UCSD-AML1 (cell line): Measurements from ENCODE around the gene DIP2C.

Source experiments
- DNase-seq: peaks from one replicate; lab custom pipeline; 2025; ENCODE audit not compliant: unreplicated experiment; lab: John Stamatoyannopoulos, UW

Gene DIP2C

DNA sequence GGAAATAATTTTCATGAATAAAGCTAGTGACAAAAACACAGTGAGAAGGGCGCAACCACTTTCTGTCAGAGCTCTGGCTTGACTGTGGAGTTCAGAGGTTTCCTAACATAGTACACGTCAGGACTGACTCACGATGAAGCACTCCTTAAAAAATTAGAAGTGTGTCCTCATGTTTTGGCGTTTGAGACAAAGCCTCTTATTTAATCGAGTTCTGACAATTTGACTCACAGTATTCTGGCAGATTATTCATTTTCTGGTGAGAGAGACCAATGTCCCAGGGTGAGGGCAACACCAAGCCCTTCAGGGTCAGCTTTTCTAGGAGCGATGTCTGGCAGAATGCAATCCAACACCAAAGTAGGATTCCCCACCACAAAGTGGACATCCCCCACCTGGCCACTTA is 108.7 kb downstream of the DIP2C start:
- no peak for DNase-seq

DNA sequence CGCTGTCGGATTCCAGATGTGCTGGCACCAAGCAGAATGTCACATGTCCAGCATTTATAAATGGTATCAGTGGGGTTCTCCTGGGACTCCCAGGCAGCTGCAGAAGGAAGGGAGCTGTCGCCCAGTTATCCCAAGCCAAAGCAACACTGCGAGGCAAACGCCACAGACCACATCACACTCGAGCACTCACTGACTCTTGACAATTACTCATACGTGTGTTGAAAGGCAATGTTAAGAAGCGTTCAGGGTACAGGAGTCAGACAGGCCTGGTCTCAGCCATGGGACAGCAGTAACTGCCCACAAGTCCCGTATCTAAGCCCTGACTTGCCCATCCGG is 113.4 kb downstream of the DIP2C start:
- no peak for DNase-seq

DNA sequence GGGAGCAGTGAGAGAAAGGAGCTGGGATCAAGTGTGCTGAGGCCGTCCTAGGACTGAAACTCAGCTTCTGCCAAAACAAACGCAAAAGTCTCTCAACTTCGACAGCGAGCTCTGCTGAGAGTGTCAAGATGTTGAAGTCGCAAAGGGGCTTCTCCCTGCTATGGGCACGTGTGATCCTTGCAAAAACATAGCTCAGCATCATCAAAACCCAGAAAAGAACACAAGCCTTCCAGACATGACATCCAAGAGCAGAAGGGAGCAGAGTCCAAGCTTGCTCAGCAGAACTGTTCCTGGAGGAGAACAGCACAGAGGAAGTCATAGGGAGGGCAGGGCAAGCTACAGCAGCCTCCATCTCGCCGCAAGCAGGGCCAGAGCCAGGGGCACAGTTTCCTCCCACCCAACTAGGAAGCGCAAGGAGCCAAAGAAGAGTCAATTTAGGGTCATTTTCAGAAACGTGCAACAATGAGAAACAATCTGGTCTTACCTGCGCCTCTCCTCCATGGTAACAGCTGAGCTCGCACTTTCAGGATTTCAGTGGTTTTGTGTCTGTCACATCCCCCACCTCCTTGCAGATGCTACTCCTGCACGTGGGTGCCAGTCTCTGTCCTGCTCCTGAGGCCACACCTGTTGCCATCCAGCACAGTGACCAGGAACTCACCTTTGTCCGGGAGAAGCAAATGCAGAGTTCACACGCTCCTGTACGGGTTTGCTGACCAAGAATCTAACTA is 113.9 kb downstream of the DIP2C start:
- no peak for DNase-seq

DNA sequence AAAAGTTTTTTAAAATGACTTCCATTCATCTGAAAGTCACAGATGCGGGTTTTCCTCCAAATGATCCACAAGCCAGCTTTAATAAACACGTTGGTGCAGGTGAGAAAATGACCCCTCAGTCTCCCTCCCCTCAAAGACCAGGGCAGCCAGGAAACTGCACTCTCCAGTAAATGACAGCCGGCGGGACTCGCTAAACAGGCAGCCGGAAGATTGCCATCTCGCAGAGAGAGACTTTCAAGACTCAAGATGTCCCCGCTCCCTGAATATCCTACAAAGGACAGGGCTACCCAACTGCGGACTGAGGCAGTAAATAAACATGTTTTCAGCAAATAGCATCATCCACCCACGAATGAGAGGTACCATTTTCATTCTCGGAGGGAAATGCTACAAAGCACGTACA is 116.8 kb downstream of the DIP2C start:
- DNase-seq, result no peak

DNA sequence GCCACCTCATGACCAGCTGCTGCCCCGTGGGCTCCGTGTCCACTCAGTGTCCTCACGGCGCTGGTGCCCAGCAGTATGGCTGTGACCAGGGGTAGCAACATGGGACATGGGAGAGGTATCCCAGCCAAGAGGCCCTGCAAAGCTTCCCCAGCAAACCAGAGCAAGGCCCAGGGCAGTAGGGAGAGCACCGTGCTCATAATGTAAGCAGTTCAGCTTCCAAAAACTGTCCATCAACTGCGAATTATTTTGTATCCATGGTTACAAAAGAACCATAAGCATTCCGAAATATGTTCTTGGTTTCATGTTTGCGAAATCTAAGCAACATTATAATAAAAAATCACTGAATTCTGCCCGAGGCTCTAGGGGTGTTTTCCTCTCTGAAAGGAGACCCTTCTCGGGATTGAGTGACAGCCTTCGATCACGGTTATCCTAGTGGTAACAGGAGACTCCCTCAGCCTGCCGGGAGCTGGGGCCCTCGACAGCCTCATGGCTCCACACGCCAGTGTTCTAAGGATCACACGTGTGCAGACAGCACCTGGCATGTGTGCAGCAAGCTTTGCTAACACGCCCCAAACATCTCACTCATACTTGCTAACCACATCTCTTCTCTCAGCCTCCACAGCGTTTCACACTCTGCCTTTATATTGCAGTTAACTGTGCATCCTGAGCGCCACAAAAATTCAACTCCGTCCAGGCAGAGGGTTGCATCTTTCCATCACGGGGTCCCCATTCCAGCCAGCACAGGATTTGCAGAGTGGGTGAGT is 117.6 kb downstream of the DIP2C start:
- no peak for DNase-seq

DNA sequence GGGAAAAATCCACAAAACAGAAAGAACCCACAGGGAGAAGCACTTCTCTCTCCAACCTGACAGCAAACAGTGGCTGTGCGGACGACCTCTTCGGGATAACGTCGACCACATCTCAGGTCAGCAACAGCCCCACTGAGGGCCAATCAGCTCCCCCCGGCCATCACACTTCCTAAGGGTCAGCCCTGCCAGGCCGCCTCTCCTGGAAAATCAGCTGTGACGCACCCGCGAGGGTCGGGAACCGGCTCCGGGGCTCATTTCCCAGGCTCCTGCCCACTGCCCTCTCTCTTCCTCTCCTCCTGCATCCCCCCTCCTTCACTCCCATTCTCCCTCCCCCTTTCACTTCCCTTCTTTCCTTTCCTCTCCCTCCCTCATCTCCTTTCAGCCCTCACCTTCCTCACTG is 118.3 kb downstream of the DIP2C start:
- no peak for DNase-seq

DNA sequence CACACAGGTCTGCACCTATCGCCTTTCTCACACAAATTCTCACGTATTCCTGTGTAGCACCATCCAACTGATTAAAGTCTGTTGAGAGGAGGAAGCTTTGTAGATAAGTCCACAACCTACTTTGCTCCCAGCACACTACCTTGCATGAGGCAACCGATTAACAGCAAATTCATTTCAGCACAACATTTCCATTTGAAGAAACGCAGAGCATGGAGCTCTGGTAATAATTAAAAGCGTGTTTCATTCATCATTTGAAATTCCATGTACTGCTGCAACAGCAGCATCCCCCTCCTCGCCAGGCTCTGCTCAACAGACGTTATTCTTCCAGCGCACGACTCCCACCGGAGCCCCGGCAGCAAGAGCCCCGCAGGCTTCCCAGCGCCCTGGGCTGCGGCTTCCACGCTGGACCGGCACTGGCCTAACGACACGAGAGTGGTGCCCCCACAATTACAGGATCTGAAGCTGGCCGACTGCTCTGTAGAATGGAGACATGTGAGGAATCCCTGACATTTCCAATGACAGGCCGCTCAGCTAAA is 118.8 kb downstream of the DIP2C start:
- no peak for DNase-seq

DNA sequence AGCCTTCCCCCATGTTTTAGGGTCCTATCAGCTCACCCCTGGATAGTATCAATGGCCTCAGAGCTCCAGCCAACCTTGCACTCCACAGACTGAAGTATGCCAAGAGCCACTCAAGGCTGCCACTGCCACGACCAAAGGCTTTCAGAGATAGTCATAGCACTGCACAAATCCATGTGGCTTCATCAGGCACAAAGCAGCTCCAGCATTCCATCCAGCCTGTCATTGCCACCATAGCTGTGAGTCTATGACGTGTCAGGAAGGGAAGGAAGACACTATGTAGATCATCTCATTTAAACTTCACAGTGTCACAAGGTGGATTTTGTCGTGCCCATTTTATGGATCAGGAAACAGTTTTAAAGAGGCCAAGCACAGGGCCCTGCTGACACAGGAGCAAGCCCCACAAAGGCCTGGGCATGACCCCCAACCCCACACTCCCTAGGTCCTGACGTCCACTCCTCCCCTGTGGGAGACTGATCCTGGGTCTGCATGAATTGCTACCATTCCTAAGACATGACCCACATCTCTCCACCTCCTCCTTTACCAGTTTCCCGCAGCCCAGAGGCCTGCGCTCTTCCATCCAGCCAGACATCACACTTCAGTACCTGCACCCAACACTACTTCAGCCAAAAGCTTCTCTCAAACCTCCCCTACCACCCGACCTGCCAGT is 119.4 kb downstream of the DIP2C start:
- no peak for DNase-seq

DNA sequence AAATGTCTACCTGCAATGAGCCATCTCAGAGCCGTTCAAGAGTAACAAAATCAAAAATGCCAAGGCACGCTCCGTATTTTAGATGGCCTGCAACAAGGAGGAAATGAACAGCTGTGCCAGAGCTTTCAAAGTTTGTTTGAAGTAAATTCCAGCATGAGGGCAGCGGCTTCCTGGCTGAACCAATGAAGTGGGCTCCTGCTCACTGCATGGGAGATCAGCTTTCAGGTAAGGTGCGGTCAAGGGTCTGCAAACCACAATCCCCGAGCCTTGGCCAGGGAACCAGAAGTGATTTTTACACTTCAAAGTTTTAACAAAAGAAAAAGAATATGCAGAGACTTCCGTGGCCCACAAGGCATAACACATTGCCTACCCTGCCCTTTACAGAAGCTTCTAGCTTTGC is 120.6 kb downstream of the DIP2C start:
- no peak for DNase-seq

DNA sequence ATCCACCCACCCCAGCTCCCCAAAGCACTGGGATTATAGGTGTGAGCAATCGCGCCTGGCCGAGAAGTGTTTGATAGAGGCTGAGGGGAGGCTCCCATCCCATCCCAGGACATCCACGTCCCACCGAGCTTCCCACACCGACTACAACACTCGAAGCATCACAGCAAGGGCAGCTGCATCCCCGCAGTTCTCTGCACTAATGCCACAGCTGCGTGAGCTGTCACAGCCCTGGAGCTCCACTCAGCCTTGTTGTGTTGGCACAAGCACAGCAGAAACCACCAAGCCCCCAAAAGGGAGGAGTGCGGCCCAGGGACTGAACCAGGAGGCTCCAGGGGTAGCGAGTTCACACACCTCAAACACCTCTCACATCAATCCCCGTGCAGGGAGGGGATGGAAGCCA is 121.6 kb downstream of the DIP2C start:
- DNase-seq, result no peak

DNA sequence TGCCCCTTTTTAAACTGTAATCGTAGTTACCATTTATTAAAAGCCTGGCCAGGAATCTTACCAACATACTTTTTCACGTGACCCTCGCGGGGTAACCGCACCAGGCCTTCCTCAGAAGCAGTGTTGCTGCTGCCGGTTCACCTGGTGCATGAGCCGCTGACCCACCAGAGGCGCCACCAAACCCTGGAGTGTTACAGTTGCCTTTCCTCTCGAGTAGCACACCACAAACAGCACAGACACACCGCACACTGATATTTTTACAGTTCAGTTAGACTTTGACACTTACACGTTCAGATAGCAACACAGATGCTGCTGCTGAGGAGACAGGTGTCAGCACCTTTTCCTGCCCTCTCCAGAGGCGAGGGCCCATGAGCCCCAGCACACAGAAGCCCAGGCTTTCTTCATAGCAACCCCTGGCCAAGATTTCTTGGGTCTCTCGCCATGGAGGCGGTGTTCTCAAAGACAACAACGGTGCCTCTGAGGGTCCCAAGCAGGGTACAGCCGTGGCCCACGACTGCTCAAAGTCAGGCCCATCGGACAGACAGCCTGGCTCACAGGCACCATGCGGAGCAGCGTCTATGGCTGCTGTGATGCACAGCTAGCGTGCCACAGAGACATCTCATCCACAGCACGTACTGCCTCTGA is 123.1 kb downstream of the DIP2C start:
- DNase-seq, result no peak

DNA sequence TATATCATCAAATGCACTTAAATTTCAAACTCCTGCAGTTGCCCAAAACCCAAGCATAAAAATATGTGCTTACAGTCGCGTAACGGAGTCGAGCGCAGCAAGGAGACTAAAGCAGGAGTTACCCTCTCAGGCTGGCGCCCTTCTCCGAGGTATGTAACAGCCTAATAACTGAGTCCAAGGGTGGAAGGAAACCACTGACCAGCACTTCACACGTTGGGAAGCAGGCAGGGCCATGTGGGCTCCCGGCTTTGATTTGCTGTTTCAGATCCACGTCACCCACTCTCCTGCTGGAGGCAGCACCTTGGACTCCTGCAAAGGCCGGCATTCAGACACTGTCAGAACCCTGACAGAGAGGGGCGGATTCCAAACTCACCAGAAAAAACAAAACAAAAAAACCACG is 123.8 kb downstream of the DIP2C start:
- DNase-seq, result no peak

DNA sequence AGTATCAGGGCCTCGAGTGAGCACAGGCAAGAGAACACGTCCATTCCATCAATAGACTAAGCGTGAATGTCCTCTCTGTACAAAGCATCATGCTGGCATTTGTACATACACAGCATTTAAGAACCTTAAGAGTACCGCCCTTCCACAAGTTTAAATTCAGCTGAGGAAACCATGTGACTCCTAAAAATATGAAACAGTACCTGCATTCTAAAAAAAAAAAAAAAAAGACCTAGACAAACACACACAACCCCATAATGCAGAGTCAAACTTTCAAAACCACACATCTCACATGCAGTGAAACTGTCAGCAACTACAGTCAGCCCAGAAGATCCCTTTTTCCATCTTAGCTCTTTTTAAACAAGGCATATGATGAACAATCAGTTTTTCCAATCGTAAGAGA is 124.3 kb downstream of the DIP2C start:
- no peak for DNase-seq

DNA sequence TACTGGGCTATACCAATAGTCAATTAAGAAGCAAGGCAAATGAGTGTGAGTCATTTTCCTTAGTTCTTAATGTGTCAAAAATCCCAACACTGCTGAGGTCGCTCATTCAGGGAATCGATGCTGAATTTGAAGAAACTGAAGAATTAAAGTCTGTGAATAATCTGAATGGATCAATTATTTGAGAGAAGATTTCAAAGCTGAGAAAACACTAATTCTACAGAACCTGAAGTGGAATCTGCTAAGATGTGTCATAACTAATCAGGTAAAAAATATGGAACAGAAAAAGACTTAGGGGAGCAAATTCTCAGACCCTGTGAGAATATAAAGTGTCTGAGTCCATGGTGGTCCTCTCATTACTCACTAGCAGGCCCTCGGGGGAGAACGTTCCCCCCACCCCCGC is 125.6 kb downstream of the DIP2C start:
- no peak for DNase-seq

DNA sequence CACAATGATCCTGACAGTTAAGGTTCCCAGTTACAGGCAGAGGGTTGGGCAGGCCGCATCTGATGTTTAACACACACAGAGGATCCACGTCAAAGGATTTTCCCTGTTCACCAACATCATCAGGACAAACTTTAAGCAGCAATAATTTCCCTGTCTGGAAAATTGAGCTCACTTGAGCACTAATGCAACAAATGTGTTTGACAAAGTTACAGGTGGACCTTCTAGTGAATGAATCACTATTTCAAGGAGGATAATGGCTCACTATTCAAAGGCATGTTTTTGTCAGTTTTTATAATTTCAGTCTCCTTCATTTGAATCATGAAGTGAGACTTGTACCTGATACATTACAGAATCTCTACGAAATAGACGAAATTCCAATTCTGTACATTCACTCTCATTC is 127.3 kb downstream of the DIP2C start:
- DNase-seq, result no peak

DNA sequence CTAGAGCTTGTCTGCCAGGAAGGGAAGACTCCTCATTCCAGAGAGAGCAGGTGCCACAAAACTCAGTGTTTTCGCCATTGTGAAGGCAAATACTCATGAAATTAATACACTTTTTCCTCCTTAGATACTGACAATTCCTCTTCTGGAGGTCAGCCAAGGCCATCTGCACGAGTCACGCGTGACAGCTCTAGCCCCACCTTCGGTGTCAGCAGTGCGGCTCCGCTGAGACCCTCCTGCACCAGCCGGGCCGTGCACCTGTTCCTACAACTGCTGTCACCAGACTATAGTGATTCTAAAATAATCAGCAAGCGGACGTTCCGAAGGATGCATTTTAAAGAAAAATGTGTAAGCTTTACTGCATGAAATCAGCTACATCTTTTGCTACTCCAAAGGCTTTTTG is 127.7 kb downstream of the DIP2C start:
- DNase-seq, result no peak

DNA sequence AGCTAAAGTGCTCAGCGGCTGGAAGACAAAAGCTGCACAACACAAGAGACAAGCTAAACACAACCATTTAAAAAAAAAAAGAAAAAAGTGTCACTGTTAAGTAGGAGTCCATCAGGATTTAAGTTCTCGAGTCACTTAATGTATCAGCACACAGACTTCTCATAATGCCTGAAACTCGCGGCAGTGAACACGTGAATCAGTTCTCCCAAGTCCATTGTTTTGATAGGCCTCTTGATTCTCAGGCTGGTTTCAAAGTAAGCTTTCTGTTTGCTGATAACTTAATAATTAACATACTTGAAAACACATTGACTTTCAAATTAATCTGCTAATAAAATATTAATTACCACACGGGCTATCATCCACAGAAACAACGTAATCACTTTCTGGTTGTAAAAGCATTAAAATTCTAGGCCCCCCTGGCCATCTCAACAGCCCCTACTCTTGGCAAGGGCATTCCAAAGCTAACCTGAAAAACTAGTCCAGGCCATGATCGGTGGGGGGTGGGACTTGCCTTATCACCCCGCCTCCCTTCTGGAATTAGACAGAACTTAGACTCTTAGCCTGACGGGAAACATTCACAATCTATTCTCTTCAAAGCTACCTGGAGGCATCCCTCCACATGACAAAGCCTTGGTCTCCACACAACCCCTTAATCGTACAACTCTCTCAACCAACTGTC is 129.0 kb downstream of the DIP2C start:
- no peak for DNase-seq

DNA sequence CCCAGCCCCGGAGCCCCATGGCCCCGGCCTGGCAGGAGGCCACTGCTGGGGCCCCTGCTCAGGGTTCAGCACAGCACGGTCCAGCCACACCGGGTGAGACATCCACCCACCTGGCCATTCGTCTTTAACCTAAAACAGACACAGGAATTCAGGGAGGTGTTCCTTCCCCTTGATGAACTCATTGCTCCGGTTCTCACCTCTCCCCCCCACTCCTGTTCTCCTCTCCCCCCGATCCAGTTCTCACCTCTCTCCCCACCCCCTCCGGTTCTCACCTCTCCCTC is 129.8 kb downstream of the DIP2C start:
- DNase-seq, result no peak

DNA sequence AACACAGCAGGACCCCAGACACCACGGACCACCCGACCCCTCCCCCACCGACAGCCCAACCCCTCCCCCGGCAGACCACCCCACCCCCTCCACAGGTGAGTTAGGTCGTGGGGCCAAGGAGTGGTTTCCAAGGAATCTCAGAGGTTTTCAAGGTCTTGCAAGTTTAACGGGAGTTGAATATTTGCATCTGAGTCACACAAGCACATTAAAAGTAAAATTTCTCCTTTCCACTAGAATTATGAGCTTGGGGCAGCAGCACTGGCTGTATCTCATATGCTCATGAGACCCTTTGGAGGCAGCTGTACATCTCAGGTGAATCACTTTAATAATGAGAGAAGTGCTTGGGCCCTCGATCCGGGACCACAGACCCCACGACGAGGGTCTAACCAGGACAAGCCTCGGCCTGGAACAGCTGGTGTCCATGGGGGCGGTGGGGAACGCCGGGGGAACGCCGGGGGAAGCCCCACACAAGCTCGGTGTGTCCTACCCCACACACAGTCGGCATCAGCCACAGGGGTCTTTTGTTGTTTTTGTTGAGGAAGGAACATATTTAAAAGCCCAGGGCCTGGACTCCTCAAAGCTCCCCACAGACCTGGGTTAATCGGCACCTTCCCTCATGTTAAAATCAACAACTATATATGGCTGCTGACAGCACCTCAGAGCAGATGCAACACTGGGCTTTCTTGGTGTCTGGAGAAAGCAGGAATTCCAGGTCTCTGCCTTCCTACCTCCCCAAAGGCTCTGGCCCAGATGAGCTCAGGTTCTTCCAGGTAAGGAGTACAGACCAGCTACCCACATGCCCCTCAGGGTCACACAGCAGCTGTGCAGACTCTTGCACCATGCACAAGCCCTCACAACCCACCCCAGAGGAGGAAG is 130.3 kb downstream of the DIP2C start:
- DNase-seq, result no peak

DNA sequence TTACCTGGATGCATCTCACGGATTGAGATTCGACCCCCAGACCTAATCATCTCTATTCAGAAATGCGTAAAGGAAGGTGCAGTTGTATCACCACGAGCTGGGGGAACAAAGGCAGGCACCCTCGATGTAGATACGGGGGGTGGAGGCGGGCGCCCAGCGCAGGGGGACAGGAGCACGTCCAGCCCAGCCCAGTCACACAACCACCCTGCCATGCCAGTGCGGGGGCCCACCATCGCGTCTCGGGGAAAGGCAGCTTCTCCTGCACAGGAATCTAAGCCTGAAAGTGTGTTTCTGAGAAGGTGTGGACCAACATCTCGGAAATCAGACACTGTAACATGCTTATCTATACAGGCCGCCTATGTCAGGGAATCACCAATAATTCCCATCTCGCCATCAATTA is 131.1 kb downstream of the DIP2C start:
- no peak for DNase-seq
